GM18508 (cell line): ENCODE data around the gene ZCCHC14.

ENCODE experiments used
- ATAC-seq: cut with Tn5 transposase; IDR thresholded peaks from one replicate; pipeline ENCODE4 v1.9.1; 2021; ENCODE audit warnings: moderate number of reproducible peaks; ENCODE audit not compliant: insufficient read depth, unreplicated experiment

Gene ZCCHC14

GRCh38 chr16:87417528-87417910 lies 75.3 kb downstream of the ZCCHC14 start:
- ATAC-seq: no peak

- ATAC-seq: no peak
Observed at GRCh38 chr16:87416826-87417527, 75.8 kb downstream of the ZCCHC14 start.

GRCh38 chr16:87415441-87415840 lies 77.4 kb downstream of the ZCCHC14 start:
- ATAC-seq: no peak

GRCh38 chr16:87414251-87414680 lies 78.6 kb downstream of the ZCCHC14 start:
- ATAC-seq: no peak

GRCh38 chr16:87412996-87413421 lies 79.8 kb downstream of the ZCCHC14 start:
- ATAC-seq: no peak

- ATAC-seq: no peak
Observed at GRCh38 chr16:87412371-87412995, 80.3 kb downstream of the ZCCHC14 start.

GRCh38 chr16:87411375-87412271 lies 81.2 kb downstream of the ZCCHC14 start:
- ATAC-seq: no peak

- no peak for ATAC-seq
Observed at GRCh38 chr16:87410968-87411367, 81.9 kb downstream of the ZCCHC14 start.

GRCh38 chr16:87410530-87410929 lies 82.3 kb downstream of the ZCCHC14 start:
- no peak for ATAC-seq

- no peak for ATAC-seq
Observed at GRCh38 chr16:87409781-87410180, 83.0 kb downstream of the ZCCHC14 start.

GRCh38 chr16:87409153-87409552 lies 83.7 kb downstream of the ZCCHC14 start:
- ATAC-seq: no peak

GRCh38 chr16:87407511-87408112 lies 85.2 kb downstream of the ZCCHC14 start:
- ATAC-seq: no peak

- ATAC-seq: no peak
Observed at GRCh38 chr16:87406495-87407088, 86.2 kb downstream of the ZCCHC14 start.

GRCh38 chr16:87404764-87405625 lies 87.8 kb downstream of the ZCCHC14 start:
- no peak for ATAC-seq

- ATAC-seq: no peak
Observed at GRCh38 chr16:87395181-87395842, 97.5 kb downstream of the ZCCHC14 start.

- ATAC-seq: no peak
Observed at GRCh38 chr16:87393680-87394055, 99.2 kb downstream of the ZCCHC14 start.

GRCh38 chr16:87392821-87393679 lies 99.8 kb downstream of the ZCCHC14 start:
- no peak for ATAC-seq
